K562 (cell line): Measurements from ENCODE around the gene TAS2R40. TPM values are rescaled to one million over a fixed set of nuclear protein-coding genes. Genes with fewer than 3 reads are reported as not detected.

Source experiments
- ATAC-seq: fragments of 200-7000 bp; cut with Tn5 transposase; 3 replicates; pipeline ENCODE4 v1.9.1; 2020; ENCODE audit warnings: moderate library complexity
- BruUV-seq: library from RNA; stranded (reverse); fragments of 400-500 nt; replicated peaks from 2 replicates; lab custom pipeline; 2021; lab: Mats Ljungman, UMichigan
- CTCF ChIA-PET: fragments of 300-600 bp; formaldehyde crosslinking; extraction: SDS; loops from one replicate; lab custom pipeline; 2021; ENCODE audit warnings: low intra/inter-chr PET ratio; lab: Yijun Ruan, JAX
- POLR2A ChIA-PET: fragments of 300-600, 350-650 bp; sonication (Branson Sonifier 250); formaldehyde crosslinking; extraction: SDS; loops from one replicate; lab custom pipeline; 2021; ENCODE audit warnings: antibody characterized with exemption, inconsistent platforms; lab: Yijun Ruan, JAX
- DNase-seq, 4 experiments: peaks; one replicate each; pipeline versions ENCODE4 v3.0.0 to v3.0.0-alpha.2; 2011 to 2018; ENCODE audit warnings: low spot score in 3 of 4, mixed read lengths in 3 of 4; ENCODE audit errors: extremely low read depth in 1 of 4
- FAIRE-seq: peaks from 2 replicates; lab custom pipeline; 2011; peaks lifted over from hg19 to GRCh38; lab: Jason Lieb, UNC
- H2AFZ ChIP-seq: 2 replicates; pipeline ENCODE4 v1.6.0; 2011; ENCODE audit warnings: low read depth, low read length, control low read depth, inconsistent platforms
- H3K27ac ChIP-seq: fragments of 200-600 bp; 3 replicates; pipeline ENCODE4 v1.8.0; 2011; ENCODE audit warnings: low read depth, mild to moderate bottlenecking, control low read depth, inconsistent platforms, low read length, moderate library complexity, mixed read lengths; ENCODE audit errors: extremely low read depth
- H3K27me3 ChIP-seq, 2 experiments: fragments of 300-600 bp in 1 of 2; 2 replicates in 1 of 2; 3 replicates in 1 of 2; pipeline versions ENCODE4 v1.6.0 to v1.8.0; 2011; ENCODE audit warnings: inconsistent platforms in 2 of 2, low read length in 2 of 2, mild to moderate bottlenecking in 1 of 2, mixed read lengths in 1 of 2, moderate library complexity in 1 of 2; ENCODE audit not compliant: control insufficient read depth in 2 of 2, insufficient read depth in 2 of 2
- H3K36me3 ChIP-seq: fragments of 300-600 bp; 3 replicates; pipeline ENCODE4 v1.8.0; 2011; ENCODE audit warnings: mild to moderate bottlenecking, low read length, inconsistent platforms; ENCODE audit not compliant: control insufficient read depth, insufficient read depth
- H3K4me1 ChIP-seq, 2 experiments: fragments of 200-600 bp in 1 of 2; replicated peaks in 1 of 2; 2 replicates in 1 of 2; 3 replicates in 1 of 2; pipeline versions ENCODE4 v1.5.1 to v1.8.0; 2011; ENCODE audit warnings: inconsistent platforms in 2 of 2, low read length in 2 of 2, mild to moderate bottlenecking in 1 of 2, mixed read lengths in 1 of 2, moderate library complexity in 1 of 2; ENCODE audit not compliant: control insufficient read depth in 2 of 2, insufficient read depth in 2 of 2
- H3K4me2 ChIP-seq: 2 replicates; pipeline ENCODE4 v1.6.1; 2011; ENCODE audit warnings: low read length, control low read depth, inconsistent platforms, mixed read lengths; ENCODE audit not compliant: insufficient read depth
- H3K4me3 ChIP-seq: fragments of 200-600 bp; sonication (generic), shearing (Covaris generic); 2 replicates; pipeline ENCODE4 v1.5.1; 2016; ENCODE audit warnings: control low read depth, inconsistent platforms
- H3K79me2 ChIP-seq: fragments of 200-600 bp; 3 replicates; pipeline ENCODE4 v1.8.0; 2011; ENCODE audit warnings: low read length, inconsistent platforms; ENCODE audit not compliant: control insufficient read depth, insufficient read depth
- H3K9ac ChIP-seq, 2 experiments: 2 replicates each; pipeline versions ENCODE4 v1.6.0 to v1.6.1; 2011; ENCODE audit warnings: low read depth in 2 of 2, low read length in 2 of 2, control low read depth in 1 of 2, inconsistent platforms in 1 of 2, mild to moderate bottlenecking in 1 of 2, mixed read lengths in 1 of 2; ENCODE audit not compliant: insufficient read depth in 1 of 2
- H3K9me1 ChIP-seq: one replicate; pipeline ENCODE4 v1.6.0; 2011; ENCODE audit warnings: inconsistent platforms, mild to moderate bottlenecking, low read length, moderate library complexity; ENCODE audit not compliant: control insufficient read depth, insufficient read depth
- H3K9me3 ChIP-seq: replicated peaks from 2 replicates; pipeline ENCODE4 v1.5.1; 2011; ENCODE audit warnings: low read depth, low read length, inconsistent platforms; ENCODE audit not compliant: control insufficient read depth, insufficient read depth
- H4K20me1 ChIP-seq: replicated peaks from 2 replicates; pipeline ENCODE4 v1.6.1; 2011; ENCODE audit warnings: low read length, inconsistent platforms, mixed read lengths; ENCODE audit not compliant: control insufficient read depth, insufficient read depth
- CEBPB ChIP-seq: fragments of 450-650 bp; IDR thresholded peaks from 2 replicates; pipeline ENCODE4 v1.6.1; 2016; ENCODE audit warnings: missing genetic modification characterization, missing compliant biosample characterization
- CSDE1 ChIP-seq, 2 experiments: fragments of 450-650 bp; IDR thresholded peaks; 2 replicates each; pipeline ENCODE4 v1.6.1; 2016; ENCODE audit warnings: mild to moderate bottlenecking in 1 of 2
- HEY1 ChIP-seq: fragments of 250-450 bp; sonication (Bioruptor Pico); IDR thresholded peaks from 2 replicates; pipeline ENCODE4 v1.5.0; 2020; ENCODE audit warnings: mild to moderate bottlenecking, moderate library complexity, borderline replicate concordance
- HNRNPLL ChIP-seq: fragments of 200-400 bp; formaldehyde crosslinking; IDR thresholded peaks from 2 replicates; pipeline ENCODE4 v1.6.1; 2017; ENCODE audit warnings: low read length, low read depth, mild to moderate bottlenecking; ENCODE audit not compliant: poor library complexity, severe bottlenecking
- MEIS2 ChIP-seq: fragments of 450-650 bp; IDR thresholded peaks from 2 replicates; pipeline ENCODE4 v1.6.1; 2014; ENCODE audit warnings: mild to moderate bottlenecking; ENCODE audit not compliant: partially characterized antibody
- NFE2 ChIP-seq: IDR thresholded peaks from 2 replicates; pipeline ENCODE4 v1.6.1; 2014; ENCODE audit warnings: antibody characterized with exemption, low read depth
- NR3C1 ChIP-seq: sonication (generic); formaldehyde crosslinking; IDR thresholded peaks from 2 replicates; pipeline ENCODE4 v1.8.1; 2022; ENCODE audit warnings: missing genetic modification reagents
- SMAD4 ChIP-seq: fragments of 250-450 bp; sonication (Bioruptor Pico); conservative IDR thresholded peaks from 2 replicates; pipeline ENCODE4 v1.8.0; 2021; ENCODE audit warnings: inconsistent platforms, mild to moderate bottlenecking, moderate library complexity
- XRCC5 ChIP-seq: fragments of 200-400 bp; formaldehyde crosslinking; IDR thresholded peaks from 2 replicates; pipeline ENCODE4 v1.6.1; 2017; ENCODE audit warnings: low read depth, mild to moderate bottlenecking, low read length
- ZBTB17 ChIP-seq: fragments of 450-650 bp; formaldehyde crosslinking; IDR thresholded peaks from 2 replicates; pipeline ENCODE4 v1.4.0; 2020; ENCODE audit warnings: mild to moderate bottlenecking
- ZNF232 ChIP-seq: sonication (generic); formaldehyde crosslinking; IDR thresholded peaks from 2 replicates; pipeline ENCODE4 v1.8.0; 2022; ENCODE audit warnings: mild to moderate bottlenecking, missing genetic modification reagents
- WGBS: fragments of 100-300 bp; shearing (Covaris generic); methylation state at CpG from one replicate; pipeline ENCODE4 v1.1.6; 2016; ENCODE audit warnings: low coverage, mixed read lengths; ENCODE audit not compliant: insufficient coverage; ENCODE audit errors: missing lambda C conversion rate; 5-methylcytosine and 5-hydroxymethylcytosine counted together
- in situ Hi-C: fragments of 300-500 bp; cut with MboI; formaldehyde crosslinking; loops from 4 replicates; pipeline ENCODE4 v1.15.0; 2018; ENCODE audit warnings: inconsistent platforms, mixed read lengths
- intact Hi-C: fragments of 100-400 bp; cut with micrococcal nuclease; formaldehyde crosslinking; loops from 2 replicates; pipeline ENCODE4 v1.14.2; 2022
- polyA plus RNA-seq, 8 experiments: library from polyadenylated mRNA; depleted of rRNA in 4 of 8; stranded (reverse) in 5 of 8; unstranded in 3 of 8; fragments of >200 nt; fragmentation: Nextera tagmentation in 2 of 8; fragmentation: Illumina TruSeq in 1 of 8; extraction: Ambion mirVana in 2 of 8; extraction: Trizol in 1 of 8; gene quantifications; 2 replicates each; pipeline versions ENCODE4 v1.2.1 to v1.2.3, GENCODE V29; 2011 to 2014; ENCODE audit warnings: inconsistent platforms in 1 of 8, missing spikeins in 1 of 8
- total RNA-seq, 7 experiments: library from RNA; depleted of rRNA in 6 of 7; stranded (reverse); fragments of >200 nt in 6 of 7; fragmentation: Illumina TruSeq in 2 of 7; extraction: Trizol in 2 of 7; gene quantifications; 2 replicates each; pipeline versions ENCODE4 v1.2.1 to v1.2.3, GENCODE V29; 2011 to 2021; ENCODE audit warnings: low replicate concordance in 1 of 7
- TF ChIP-seq, protein P1 (sequence below): conservative IDR thresholded peaks from 2 replicates; pipeline ENCODE4 v1.6.1; 2011; ENCODE audit warnings: low read depth, mild to moderate bottlenecking, low read length; ENCODE audit not compliant: control insufficient read depth
- TF ChIP-seq, protein P2 (sequence below): fragments of 150-350 bp; IDR thresholded peaks from 2 replicates; pipeline ENCODE4 v1.6.1; 2014; ENCODE audit warnings: low read depth, mild to moderate bottlenecking, low read length, borderline replicate concordance
- TF ChIP-seq, protein P3 (sequence below), 2 experiments: fragments of 150-350 bp in 1 of 2; IDR thresholded peaks; 2 replicates each; pipeline ENCODE4 v1.6.1; 2012 to 2016; ENCODE audit warnings: low read depth in 2 of 2, low read length in 2 of 2, mild to moderate bottlenecking in 1 of 2, moderate library complexity in 1 of 2

The TAS2R40 gene
- total and polyA plus RNA-seq, 9 of the 15 experiments (the other 6 are each of a cell fraction or from before 2014, with no cell fraction given): not detected

DNA sequence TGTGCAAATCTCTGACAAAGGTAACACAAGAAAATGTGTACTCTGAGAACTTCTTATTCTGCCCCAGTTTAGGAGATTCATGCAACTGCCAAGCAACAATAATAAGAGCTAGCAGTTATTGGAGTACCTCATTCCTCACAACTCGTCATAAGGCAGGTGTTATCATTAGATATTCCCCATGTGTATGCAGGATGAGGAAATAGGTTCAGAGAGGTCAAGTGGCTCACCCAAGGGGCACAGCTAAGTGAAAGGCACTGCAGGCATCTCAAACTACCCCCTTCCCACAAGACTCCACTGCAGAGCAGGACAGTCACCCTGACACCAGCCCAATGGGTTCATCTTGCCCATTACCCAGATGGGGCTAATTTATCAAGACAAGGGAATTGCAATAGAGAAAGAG, 40.1 kb downstream of the TAS2R40 start:
- Histone ChIP-seq H3K9ac (no peak overlapping the region), H3K79me2 (peaks cover 29% of the 10 kb centered on the region), H4K20me1 (no peaks in the 10 kb centered on the region), H3K9me3 (no peaks in the 10 kb centered on the region), H3K4me1 (peaks cover 24 to 44% of the 10 kb centered on the region in 2 experiments), H3K4me3 (no peak overlapping the region), H3K27ac (no peak overlapping the region), H3K9me1 (peaks cover 9% of the 10 kb centered on the region), H3K4me2 (peak overlapping the region; percentile 22; the same call in 1 of the 2 replicates), H3K36me3 (peaks cover 25% of the 10 kb centered on the region), H2AFZ (peak overlapping the region; percentile 44), H3K27me3 (no peaks in the 10 kb centered on the region)
- ChIA-PET CTCF (no interaction called here), POLR2A (interaction anchor here (0.8 kb wide), 1 partner anchor 28 kb away, joined by 3 read pairs; no protein-coding TSS in a partner anchor)
- no TSS peak for BruUV-seq
- 13% methylated on average over 1 of the region's 1 CpG for WGBS
- ATAC-seq (no peak), DNase-seq (peak in 2 of 4 experiments; percentile 38 to 50), FAIRE-seq (peak; percentile 37)
- in situ Hi-C loops (no loop called here), intact Hi-C loops (no loop called here)
- TF ChIP-seq HEY1 (CRISPR knock-in tag) (no peak), HNRNPLL (no peak), SMAD4 (CRISPR knock-in tag) (no peak), ZBTB17 (CRISPR knock-in tag) (no peak), NR3C1 (CRISPR knock-in tag) (no peak), NFE2 (no peak), CSDE1 (IDR thresholded peaks at IDR 0.05) (no peak), ZNF232 (no peak), MEIS2 (no peak), CEBPB (tag) (peak; percentile 23; the same call in 1 of the 2 replicates), XRCC5 (no peak)
- TF ChIP-seq, protein P1, sequence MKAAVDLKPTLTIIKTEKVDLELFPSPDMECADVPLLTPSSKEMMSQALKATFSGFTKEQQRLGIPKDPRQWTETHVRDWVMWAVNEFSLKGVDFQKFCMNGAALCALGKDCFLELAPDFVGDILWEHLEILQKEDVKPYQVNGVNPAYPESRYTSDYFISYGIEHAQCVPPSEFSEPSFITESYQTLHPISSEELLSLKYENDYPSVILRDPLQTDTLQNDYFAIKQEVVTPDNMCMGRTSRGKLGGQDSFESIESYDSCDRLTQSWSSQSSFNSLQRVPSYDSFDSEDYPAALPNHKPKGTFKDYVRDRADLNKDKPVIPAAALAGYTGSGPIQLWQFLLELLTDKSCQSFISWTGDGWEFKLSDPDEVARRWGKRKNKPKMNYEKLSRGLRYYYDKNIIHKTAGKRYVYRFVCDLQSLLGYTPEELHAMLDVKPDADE: no peak
- TF ChIP-seq, protein P2, sequence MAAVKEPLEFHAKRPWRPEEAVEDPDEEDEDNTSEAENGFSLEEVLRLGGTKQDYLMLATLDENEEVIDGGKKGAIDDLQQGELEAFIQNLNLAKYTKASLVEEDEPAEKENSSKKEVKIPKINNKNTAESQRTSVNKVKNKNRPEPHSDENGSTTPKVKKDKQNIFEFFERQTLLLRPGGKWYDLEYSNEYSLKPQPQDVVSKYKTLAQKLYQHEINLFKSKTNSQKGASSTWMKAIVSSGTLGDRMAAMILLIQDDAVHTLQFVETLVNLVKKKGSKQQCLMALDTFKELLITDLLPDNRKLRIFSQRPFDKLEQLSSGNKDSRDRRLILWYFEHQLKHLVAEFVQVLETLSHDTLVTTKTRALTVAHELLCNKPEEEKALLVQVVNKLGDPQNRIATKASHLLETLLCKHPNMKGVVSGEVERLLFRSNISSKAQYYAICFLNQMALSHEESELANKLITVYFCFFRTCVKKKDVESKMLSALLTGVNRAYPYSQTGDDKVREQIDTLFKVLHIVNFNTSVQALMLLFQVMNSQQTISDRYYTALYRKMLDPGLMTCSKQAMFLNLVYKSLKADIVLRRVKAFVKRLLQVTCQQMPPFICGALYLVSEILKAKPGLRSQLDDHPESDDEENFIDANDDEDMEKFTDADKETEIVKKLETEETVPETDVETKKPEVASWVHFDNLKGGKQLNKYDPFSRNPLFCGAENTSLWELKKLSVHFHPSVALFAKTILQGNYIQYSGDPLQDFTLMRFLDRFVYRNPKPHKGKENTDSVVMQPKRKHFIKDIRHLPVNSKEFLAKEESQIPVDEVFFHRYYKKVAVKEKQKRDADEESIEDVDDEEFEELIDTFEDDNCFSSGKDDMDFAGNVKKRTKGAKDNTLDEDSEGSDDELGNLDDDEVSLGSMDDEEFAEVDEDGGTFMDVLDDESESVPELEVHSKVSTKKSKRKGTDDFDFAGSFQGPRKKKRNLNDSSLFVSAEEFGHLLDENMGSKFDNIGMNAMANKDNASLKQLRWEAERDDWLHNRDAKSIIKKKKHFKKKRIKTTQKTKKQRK: no peak
- TF ChIP-seq, protein P3, sequence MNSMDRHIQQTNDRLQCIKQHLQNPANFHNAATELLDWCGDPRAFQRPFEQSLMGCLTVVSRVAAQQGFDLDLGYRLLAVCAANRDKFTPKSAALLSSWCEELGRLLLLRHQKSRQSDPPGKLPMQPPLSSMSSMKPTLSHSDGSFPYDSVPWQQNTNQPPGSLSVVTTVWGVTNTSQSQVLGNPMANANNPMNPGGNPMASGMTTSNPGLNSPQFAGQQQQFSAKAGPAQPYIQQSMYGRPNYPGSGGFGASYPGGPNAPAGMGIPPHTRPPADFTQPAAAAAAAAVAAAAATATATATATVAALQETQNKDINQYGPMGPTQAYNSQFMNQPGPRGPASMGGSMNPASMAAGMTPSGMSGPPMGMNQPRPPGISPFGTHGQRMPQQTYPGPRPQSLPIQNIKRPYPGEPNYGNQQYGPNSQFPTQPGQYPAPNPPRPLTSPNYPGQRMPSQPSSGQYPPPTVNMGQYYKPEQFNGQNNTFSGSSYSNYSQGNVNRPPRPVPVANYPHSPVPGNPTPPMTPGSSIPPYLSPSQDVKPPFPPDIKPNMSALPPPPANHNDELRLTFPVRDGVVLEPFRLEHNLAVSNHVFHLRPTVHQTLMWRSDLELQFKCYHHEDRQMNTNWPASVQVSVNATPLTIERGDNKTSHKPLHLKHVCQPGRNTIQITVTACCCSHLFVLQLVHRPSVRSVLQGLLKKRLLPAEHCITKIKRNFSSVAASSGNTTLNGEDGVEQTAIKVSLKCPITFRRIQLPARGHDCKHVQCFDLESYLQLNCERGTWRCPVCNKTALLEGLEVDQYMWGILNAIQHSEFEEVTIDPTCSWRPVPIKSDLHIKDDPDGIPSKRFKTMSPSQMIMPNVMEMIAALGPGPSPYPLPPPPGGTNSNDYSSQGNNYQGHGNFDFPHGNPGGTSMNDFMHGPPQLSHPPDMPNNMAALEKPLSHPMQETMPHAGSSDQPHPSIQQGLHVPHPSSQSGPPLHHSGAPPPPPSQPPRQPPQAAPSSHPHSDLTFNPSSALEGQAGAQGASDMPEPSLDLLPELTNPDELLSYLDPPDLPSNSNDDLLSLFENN (IDR thresholded peaks at IDR 0.05; ENCODE audit: low read depth in 2 of 2, low read length in 2 of 2): no peak
